ENCODE results near the gene SWSAP1.
A peak's percentile ranks its signal among the peaks of the same experiment; 100 is the strongest.
"Not testable (repeated sequence)": the region's sequence is repeated elsewhere in the genome, so short reads cannot be mapped to it uniquely, and the experiment has no call there.

SWSAP1 gene

GRCh38 chr19:11377756-11378155, 3.3 kb downstream of the SWSAP1 start:
- DNase-seq (ENCODE audit: extremely low read depth in 1 of 2, low read depth in 1 of 2): no peak

- no peak for DNase-seq (ENCODE audit: extremely low read depth in 1 of 2, low read depth in 1 of 2)
Observed at GRCh38 chr19:11378319-11379189, 4.1 kb downstream of the SWSAP1 start.

- DNase-seq (ENCODE audit: extremely low read depth in 1 of 2, low read depth in 1 of 2): not testable (repeated sequence)
Observed at GRCh38 chr19:11379269-11379845, 4.9 kb downstream of the SWSAP1 start.

- no peak for DNase-seq (ENCODE audit: extremely low read depth in 1 of 2, low read depth in 1 of 2)
Observed at GRCh38 chr19:11379857-11380350, 5.4 kb downstream of the SWSAP1 start.

GRCh38 chr19:11380653-11381537, 6.4 kb downstream of the SWSAP1 start:
- peak; percentile 93 to 97 for DNase-seq (ENCODE audit: extremely low read depth in 1 of 2, low read depth in 1 of 2)

GRCh38 chr19:11382898-11383705, 8.6 kb downstream of the SWSAP1 start:
- peak in 1 of 2 donors; percentile 43 for DNase-seq (ENCODE audit: extremely low read depth in 1 of 2, low read depth in 1 of 2)

GRCh38 chr19:11383706-11384048, 9.2 kb downstream of the SWSAP1 start:
- no peak for DNase-seq (ENCODE audit: extremely low read depth in 1 of 2, low read depth in 1 of 2)

- DNase-seq (ENCODE audit: extremely low read depth in 1 of 2, low read depth in 1 of 2): no peak
Observed at GRCh38 chr19:11384778-11385129, 10.3 kb downstream of the SWSAP1 start.

- DNase-seq (ENCODE audit: extremely low read depth in 1 of 2, low read depth in 1 of 2): no peak
Observed at GRCh38 chr19:11387162-11388034, 12.9 kb downstream of the SWSAP1 start.

- no peak for DNase-seq (ENCODE audit: extremely low read depth in 1 of 2, low read depth in 1 of 2)
Observed at GRCh38 chr19:11390359-11390758, 15.9 kb downstream of the SWSAP1 start.

- DNase-seq (ENCODE audit: extremely low read depth in 1 of 2, low read depth in 1 of 2): no peak
Observed at GRCh38 chr19:11390933-11391680, 16.6 kb downstream of the SWSAP1 start.

- no peak for DNase-seq (ENCODE audit: extremely low read depth in 1 of 2, low read depth in 1 of 2)
Observed at GRCh38 chr19:11397089-11397610, 22.7 kb downstream of the SWSAP1 start.

- DNase-seq (ENCODE audit: extremely low read depth in 1 of 2, low read depth in 1 of 2): no peak
Observed at GRCh38 chr19:11399667-11400066, 25.2 kb downstream of the SWSAP1 start.

GRCh38 chr19:11400798-11401197, 26.3 kb downstream of the SWSAP1 start:
- no peak for DNase-seq (ENCODE audit: extremely low read depth in 1 of 2, low read depth in 1 of 2)

- no peak for DNase-seq (ENCODE audit: extremely low read depth in 1 of 2, low read depth in 1 of 2)
Observed at GRCh38 chr19:11401808-11402543, 27.5 kb downstream of the SWSAP1 start.

- DNase-seq (ENCODE audit: extremely low read depth in 1 of 2, low read depth in 1 of 2): no peak
Observed at GRCh38 chr19:11404588-11405222, 30.2 kb downstream of the SWSAP1 start.

GRCh38 chr19:11405846-11406643, 31.6 kb downstream of the SWSAP1 start:
- DNase-seq (ENCODE audit: extremely low read depth in 1 of 2, low read depth in 1 of 2): no peak
